ENCODE data around the gene TRAPPC10. TPM values are rescaled to one million over a fixed set of nuclear protein-coding genes. Genes with fewer than 3 reads are reported as not detected.

The TRAPPC10 gene
- total and polyA plus RNA-seq, 5 experiments from 2014 or later = 17.7 to 107 (median 33.1) TPM

- Mint-ChIP-seq H3K4me1 (peaks cover 8 to 16% (median 12%) of the 10 kb centered on the region in 4 donors), H3K9me3 (no peaks in the 10 kb centered on the region), H3K4me3 (peak overlapping the region in 1 of 10 donors; percentile 60), H3K27me3 (no peaks in the 10 kb centered on the region), H3K36me3 (peaks cover 0 to 43% (median 8%) of the 10 kb centered on the region in 3 donors), H3K27ac (peak overlapping the region in 6 of 10 donors; percentile 1 to 92 (median 24))
- peak in 1 of 10 donors; percentile 40 for DNase-seq
- POLR2A ChIA-PET = interaction anchor here (0.6 to 0.9 kb wide), 2 partner anchors 109 to 164 kb away, joined by 3 to 4 read pairs; no protein-coding TSS in a partner anchor
- peak; percentile 24 to 28 for ATAC-seq
Measured at GRCh38 chr21:43974791-43975468, 37.2 kb upstream of the TRAPPC10 start.

GRCh38 chr21:43975469-43976098 lies 36.5 kb upstream of the TRAPPC10 start:
- Mint-ChIP-seq H3K4me3 (peak overlapping the region in 1 of 10 donors; percentile 60), H3K9me3 (no peaks in the 10 kb centered on the region), H3K27me3 (no peaks in the 10 kb centered on the region), H3K4me1 (peaks cover 8 to 16% (median 12%) of the 10 kb centered on the region in 4 donors), H3K36me3 (peaks cover 0 to 37% (median 5%) of the 10 kb centered on the region in 3 donors), H3K27ac (peak overlapping the region in 5 of 10 donors; percentile 1 to 43 (median 22))
- peak; percentile 97 for ATAC-seq
- peak; percentile 69 to 89 (median 78) for DNase-seq
- POLR2A ChIA-PET = interaction anchor here (0.6 to 0.9 kb wide), 3 partner anchors 42 to 165 kb away, joined by 3 to 4 read pairs (median 4); no protein-coding TSS in a partner anchor

GRCh38 chr21:43976661-43977060 lies 35.4 kb upstream of the TRAPPC10 start:
- H3K27ac Mint-ChIP-seq = no peak overlapping the region
- no peaks in the 10 kb centered on the region for H3K9me3 Mint-ChIP-seq
- no peak for ATAC-seq
- peak in 1 of 10 donors; percentile 6 for DNase-seq
- H3K4me1 Mint-ChIP-seq = peaks cover 8 to 16% (median 12%) of the 10 kb centered on the region in 4 donors
- no peaks in the 10 kb centered on the region for H3K27me3 Mint-ChIP-seq
- no peak overlapping the region for H3K4me3 Mint-ChIP-seq
- H3K36me3 Mint-ChIP-seq = peaks cover 0 to 33% (median 4%) of the 10 kb centered on the region in 3 donors
- POLR2A ChIA-PET = no interaction called here

- Mint-ChIP-seq H3K4me1 (peaks cover 8 to 16% (median 13%) of the 10 kb centered on the region in 4 donors), H3K27ac (no peak overlapping the region), H3K4me3 (no peak overlapping the region), H3K27me3 (no peaks in the 10 kb centered on the region), H3K9me3 (no peaks in the 10 kb centered on the region), H3K36me3 (peaks cover 0 to 30% (median 0%) of the 10 kb centered on the region in 3 donors)
- ATAC-seq = no peak
- POLR2A ChIA-PET = interaction anchor here (0.6 to 0.9 kb wide), 3 partner anchors 29 to 1865 kb away, joined by 3 to 5 read pairs (median 3); no protein-coding TSS in a partner anchor
- DNase-seq = no peak
Measured at GRCh38 chr21:43978060-43978459, 34.0 kb upstream of the TRAPPC10 start.

GRCh38 chr21:43979654-43980053 lies 32.5 kb upstream of the TRAPPC10 start:
- peaks cover 8 to 19% (median 9%) of the 10 kb centered on the region in 4 donors for H3K4me1 Mint-ChIP-seq
- H3K27ac Mint-ChIP-seq = peak overlapping the region in 2 of 10 donors; percentile 5 to 62
- peaks cover 0 to 29% (median 0%) of the 10 kb centered on the region in 3 donors for H3K36me3 Mint-ChIP-seq
- no peaks in the 10 kb centered on the region for H3K9me3 Mint-ChIP-seq
- ATAC-seq = no peak
- peak in 1 of 10 donors; percentile 10 for DNase-seq
- H3K27me3 Mint-ChIP-seq = no peaks in the 10 kb centered on the region
- POLR2A ChIA-PET = no interaction called here
- H3K4me3 Mint-ChIP-seq = no peak overlapping the region

DNA sequence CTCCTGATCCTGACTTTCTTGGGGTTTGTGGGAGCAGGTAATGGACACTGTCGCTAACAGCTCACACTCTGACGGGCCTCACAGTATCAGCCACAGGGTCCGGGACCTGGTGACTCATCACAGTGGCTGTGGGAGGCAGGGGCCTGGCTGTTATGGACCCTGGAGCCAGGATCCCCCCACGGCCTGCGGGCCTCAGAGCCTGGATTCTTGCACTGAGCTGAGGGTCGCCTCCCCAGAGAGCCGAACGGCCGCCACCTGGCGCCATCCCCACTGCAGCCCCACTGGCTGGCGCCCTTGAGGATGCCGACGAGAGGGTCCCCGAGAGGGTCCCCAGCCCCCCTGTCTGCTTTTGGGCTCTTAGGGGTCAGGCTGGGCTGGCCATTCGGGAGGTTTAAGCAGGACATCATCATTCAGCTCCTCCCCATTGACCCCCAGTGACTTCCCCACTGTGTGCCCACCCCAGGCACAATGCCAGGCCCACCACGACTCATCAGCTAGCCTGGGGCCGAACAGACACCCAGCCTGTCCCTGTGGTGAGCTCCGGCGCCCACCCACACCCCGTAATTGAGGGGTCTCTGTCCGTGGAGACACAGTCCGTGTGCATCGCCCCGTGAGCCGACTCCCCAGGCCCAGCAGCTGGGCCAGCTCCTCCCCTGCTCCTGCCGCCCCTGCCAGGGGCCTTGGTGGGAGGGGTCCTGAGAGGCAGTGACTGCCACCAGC lies 30.8 kb upstream of the TRAPPC10 start:
- peaks cover 12 to 21% (median 12%) of the 10 kb centered on the region in 4 donors for H3K4me1 Mint-ChIP-seq
- POLR2A ChIA-PET = no interaction called here
- ATAC-seq = no peak
- H3K9me3 Mint-ChIP-seq = no peaks in the 10 kb centered on the region
- no peaks in the 10 kb centered on the region for H3K27me3 Mint-ChIP-seq
- H3K36me3 Mint-ChIP-seq = peaks cover 0 to 29% (median 0%) of the 10 kb centered on the region in 3 donors
- peak overlapping the region in 2 of 10 donors; percentile 29 to 69 for H3K27ac Mint-ChIP-seq
- DNase-seq = no peak
- no peak overlapping the region for H3K4me3 Mint-ChIP-seq

- Mint-ChIP-seq H3K4me1 (peaks cover 16 to 27% (median 18%) of the 10 kb centered on the region in 4 donors), H3K27ac (peak overlapping the region in 1 of 10 donors; percentile 13), H3K4me3 (no peak overlapping the region), H3K27me3 (no peaks in the 10 kb centered on the region), H3K36me3 (peaks cover 0 to 29% (median 0%) of the 10 kb centered on the region in 3 donors), H3K9me3 (no peaks in the 10 kb centered on the region)
- DNase-seq = no peak
- no peak for ATAC-seq
- POLR2A ChIA-PET = no interaction called here
Measured at GRCh38 chr21:43981871-43982210, 30.3 kb upstream of the TRAPPC10 start.

DNA sequence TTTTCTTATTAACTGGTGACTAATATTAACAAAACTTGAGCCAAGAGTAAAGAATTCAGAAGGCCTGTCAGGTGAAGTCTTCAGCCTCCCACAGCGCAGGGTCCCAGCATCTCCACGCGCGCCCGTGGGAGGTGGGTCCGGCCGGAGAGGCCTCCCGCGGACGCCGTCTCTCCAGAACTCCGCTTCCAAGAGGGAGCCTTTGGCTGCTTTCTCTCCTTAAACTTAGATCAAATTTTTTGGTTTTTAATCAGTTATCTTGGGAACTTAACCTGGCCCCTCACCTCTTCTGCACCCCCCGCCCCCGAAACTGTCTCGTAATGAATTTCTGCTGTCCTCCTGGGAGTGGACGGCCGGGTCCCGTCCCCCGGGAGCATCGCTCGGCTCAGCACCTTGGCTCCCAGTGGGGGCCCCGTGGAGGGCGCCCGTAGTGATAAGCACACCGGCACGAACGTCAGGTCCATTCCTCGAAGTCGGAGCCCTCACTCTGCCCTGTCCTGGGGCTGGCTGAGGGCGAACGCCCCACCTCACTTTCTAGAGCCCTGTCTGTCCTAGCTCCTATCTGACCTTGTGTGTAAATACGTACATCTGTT lies 29.5 kb upstream of the TRAPPC10 start:
- Mint-ChIP-seq H3K9me3 (no peaks in the 10 kb centered on the region), H3K4me3 (no peak overlapping the region), H3K36me3 (peaks cover 0 to 29% (median 0%) of the 10 kb centered on the region in 3 donors), H3K27ac (peak overlapping the region in 3 of 10 donors; percentile 35 to 83 (median 74)), H3K4me1 (peaks cover 16 to 27% (median 18%) of the 10 kb centered on the region in 4 donors), H3K27me3 (no peaks in the 10 kb centered on the region)
- ATAC-seq = no peak
- DNase-seq = no peak
- POLR2A ChIA-PET = no interaction called here

DNA sequence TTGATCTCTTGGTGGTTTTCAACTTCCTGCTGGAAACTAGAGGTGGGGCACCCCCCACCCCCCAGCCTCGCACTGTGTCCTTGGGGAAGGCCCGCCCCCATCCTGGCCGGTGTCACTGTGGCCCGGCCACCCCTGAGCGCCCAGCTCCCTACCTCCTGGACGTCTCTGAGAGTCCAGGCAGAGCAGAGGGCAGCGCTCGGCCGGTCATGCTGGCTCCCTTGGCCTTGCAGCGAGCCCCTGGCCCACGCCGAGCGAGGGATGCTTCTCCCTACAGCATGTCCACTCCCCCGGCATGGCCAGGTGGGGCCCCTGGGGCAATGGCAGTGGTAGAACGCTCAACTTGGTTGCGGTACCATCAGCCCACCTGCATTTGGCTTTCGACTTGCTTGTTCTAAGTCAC lies 28.7 kb upstream of the TRAPPC10 start:
- POLR2A ChIA-PET = interaction anchor here (0.6 kb wide), 1 partner anchor 410 kb away, joined by 4 read pairs; no protein-coding TSS in a partner anchor
- no peaks in the 10 kb centered on the region for H3K9me3 Mint-ChIP-seq
- ATAC-seq (no peak), DNase-seq (no peak)
- no peaks in the 10 kb centered on the region for H3K27me3 Mint-ChIP-seq
- H3K4me1 Mint-ChIP-seq = peaks cover 16 to 27% (median 18%) of the 10 kb centered on the region in 4 donors
- H3K4me3 Mint-ChIP-seq = no peak overlapping the region
- peaks cover 0 to 25% (median 0%) of the 10 kb centered on the region in 3 donors for H3K36me3 Mint-ChIP-seq
- H3K27ac Mint-ChIP-seq = peak overlapping the region in 4 of 10 donors; percentile 10 to 83 (median 58)

DNA sequence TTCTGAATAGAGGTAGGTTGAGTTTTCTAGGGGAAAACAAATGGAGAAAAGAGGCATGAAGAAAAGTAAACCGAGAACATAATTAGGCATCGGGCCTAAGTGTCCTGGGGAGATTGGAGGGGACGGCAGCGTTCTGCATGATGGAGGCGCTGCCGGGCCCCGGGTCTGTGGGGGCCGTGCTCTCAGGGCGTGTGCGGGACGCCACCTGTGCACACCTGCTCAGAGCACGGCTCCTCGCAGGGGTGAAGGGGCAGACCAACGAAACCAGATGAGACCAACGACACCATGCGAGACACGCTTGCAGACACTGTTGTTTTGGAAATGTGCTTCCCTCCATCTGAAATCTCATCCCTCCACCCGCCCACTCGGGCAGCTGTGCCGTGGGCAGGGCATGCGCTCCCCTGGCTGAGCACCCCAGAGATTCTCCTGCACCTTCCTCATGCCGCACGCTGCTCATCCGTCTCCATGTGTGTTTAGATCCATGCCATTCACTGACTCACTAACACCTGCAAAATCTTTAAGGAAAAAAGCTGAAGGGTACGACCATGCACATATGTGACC lies 28.2 kb upstream of the TRAPPC10 start:
- H3K9me3 Mint-ChIP-seq = no peaks in the 10 kb centered on the region
- POLR2A ChIA-PET = interaction anchor here (0.6 kb wide), 1 partner anchor 410 kb away, joined by 4 read pairs; no protein-coding TSS in a partner anchor

GRCh38 chr21:43984905-43985689 lies 27.0 kb upstream of the TRAPPC10 start:
- ATAC-seq (peak; percentile 19 to 68), DNase-seq (peak in 1 of 10 donors; percentile 16)
- Mint-ChIP-seq H3K27ac (peak overlapping the region in 9 of 10 donors; percentile 54 to 92 (median 69)), H3K27me3 (no peaks in the 10 kb centered on the region), H3K4me3 (peak overlapping the region in 1 of 10 donors; percentile 32), H3K36me3 (peaks cover 0 to 15% (median 0%) of the 10 kb centered on the region in 3 donors), H3K9me3 (no peaks in the 10 kb centered on the region), H3K4me1 (peaks cover 16 to 25% (median 18%) of the 10 kb centered on the region in 4 donors)
- POLR2A ChIA-PET = no interaction called here

More for the DNA sequence above, 28.2 kb upstream of the TRAPPC10 start:
- H3K4me3 Mint-ChIP-seq = no peak overlapping the region
- no peaks in the 10 kb centered on the region for H3K27me3 Mint-ChIP-seq
- H3K4me1 Mint-ChIP-seq = peaks cover 16 to 27% (median 18%) of the 10 kb centered on the region in 4 donors
- ATAC-seq = no peak
- DNase-seq = no peak
- peak overlapping the region in 6 of 10 donors; percentile 10 to 73 (median 42) for H3K27ac Mint-ChIP-seq
- H3K36me3 Mint-ChIP-seq = peaks cover 0 to 21% (median 0%) of the 10 kb centered on the region in 3 donors

All from naive thymus-derived CD8-positive, alpha-beta T cell (primary cell).